OCI-LY7 (cell line): ENCODE data around the gene KCND3. TPM values are rescaled to one million over a fixed set of nuclear protein-coding genes. Genes with fewer than 3 reads are reported as not detected.

ENCODE experiments used
- BruUV-seq: library from RNA; stranded (reverse); fragments of 400-500 nt; replicated peaks from 2 replicates; lab custom pipeline; 2021; lab: Mats Ljungman, UMichigan
- CTCF ChIA-PET: fragments of 300-600 bp; sonication (Branson Sonifier 250); formaldehyde crosslinking; loops from one replicate; lab custom pipeline; 2022; ENCODE audit warnings: antibody characterized with exemption; ENCODE audit not compliant: unreplicated experiment; lab: Charles Lee
- POLR2A ChIA-PET: fragments of 300-600 bp; sonication (Branson Sonifier 250); formaldehyde crosslinking; loops from one replicate; lab custom pipeline; 2022; ENCODE audit warnings: antibody characterized with exemption; lab: Charles Lee
- DNase-seq: peaks from one replicate; pipeline ENCODE4 v3.0.0-alpha.2; 2015; ENCODE audit warnings: low spot score
- H2AFZ ChIP-seq: fragments of 200-600 bp; sonication (generic), shearing (Covaris generic); 2 replicates; pipeline ENCODE4 v1.6.1; 2014; ENCODE audit warnings: mild to moderate bottlenecking, antibody characterized with exemption, low read length, moderate library complexity
- H3K27ac ChIP-seq: fragments of 200-600 bp; sonication (generic); 2 replicates; pipeline ENCODE4 v1.5.1; 2014; ENCODE audit warnings: mixed run types, low read depth, mild to moderate bottlenecking, moderate library complexity, low read length, inconsistent platforms; ENCODE audit not compliant: poor library complexity, severe bottlenecking
- H3K36me3 ChIP-seq: fragments of 200-600 bp; sonication (generic); 2 replicates; pipeline ENCODE4 v1.6.1; 2014; ENCODE audit warnings: mild to moderate bottlenecking, antibody characterized with exemption, low read length, moderate library complexity, mixed read lengths; ENCODE audit not compliant: insufficient read depth
- H3K4me1 ChIP-seq: fragments of 200-600 bp; sonication (generic); 2 replicates; pipeline ENCODE4 v1.5.1; 2014; ENCODE audit warnings: mild to moderate bottlenecking, low read length; ENCODE audit not compliant: insufficient read depth, poor library complexity, severe bottlenecking
- H3K4me2 ChIP-seq: fragments of 200-600 bp; sonication (generic); 2 replicates; pipeline ENCODE4 v1.6.1; 2014; ENCODE audit warnings: mild to moderate bottlenecking, low read length
- H3K4me3 ChIP-seq: fragments of 200-600 bp; sonication (generic); 2 replicates; pipeline ENCODE4 v1.5.1; 2014; ENCODE audit warnings: mild to moderate bottlenecking, low read depth, low read length; ENCODE audit not compliant: poor library complexity, severe bottlenecking
- H3K79me2 ChIP-seq: fragments of 200-600 bp; sonication (generic); 2 replicates; pipeline ENCODE4 v1.6.1; 2016; ENCODE audit warnings: low read depth, mild to moderate bottlenecking, low read length, moderate library complexity, mixed read lengths; ENCODE audit not compliant: insufficient read depth
- H3K9me2 ChIP-seq: fragments of 200-600 bp; sonication (generic); 2 replicates; pipeline ENCODE4 v1.6.1; 2016; ENCODE audit warnings: mild to moderate bottlenecking, low read length, mixed read lengths; ENCODE audit not compliant: insufficient read depth
- H3K9me3 ChIP-seq: fragments of 200-600 bp; sonication (generic); 2 replicates; pipeline ENCODE4 v1.6.1; 2014; ENCODE audit warnings: mild to moderate bottlenecking, mixed run types, low read length, mixed read lengths
- H4K20me1 ChIP-seq: fragments of 200-600 bp; sonication (generic); 2 replicates; pipeline ENCODE4 v1.6.1; 2014; ENCODE audit warnings: mild to moderate bottlenecking, antibody characterized with exemption, low read length, moderate library complexity, mixed read lengths; ENCODE audit not compliant: insufficient read depth
- EZH2phosphoT487 ChIP-seq: fragments of 200-600 bp; sonication (generic); IDR thresholded peaks from 2 replicates; pipeline ENCODE4 v1.6.1; 2018; ENCODE audit warnings: low read depth, borderline replicate concordance, mild to moderate bottlenecking, mixed run types, antibody characterized with exemption, low read length, moderate library complexity, mixed read lengths
- intact Hi-C: fragments of 100-400 bp; cut with micrococcal nuclease; formaldehyde crosslinking; loops from one replicate; pipeline ENCODE4 v1.10.0; 2022; ENCODE audit not compliant: unreplicated experiment
- total RNA-seq, 2 experiments: library from RNA; depleted of rRNA in 1 of 2; stranded (reverse); fragments of >200 nt in 1 of 2; shearing (Covaris generic) in 1 of 2; gene quantifications; 2 replicates each; pipeline ENCODE4 v1.2.3, GENCODE V29; 2014 to 2022
- TF ChIP-seq, protein P1 (sequence below): fragments of 200-600 bp; sonication (generic); conservative IDR thresholded peaks from 2 replicates; pipeline ENCODE4 v1.5.1; 2014; ENCODE audit warnings: mild to moderate bottlenecking, antibody characterized with exemption, low read length, moderate library complexity, mixed read lengths

The KCND3 gene
- total RNA-seq, 2 experiments from 2014 or later, result not detected

DNA sequence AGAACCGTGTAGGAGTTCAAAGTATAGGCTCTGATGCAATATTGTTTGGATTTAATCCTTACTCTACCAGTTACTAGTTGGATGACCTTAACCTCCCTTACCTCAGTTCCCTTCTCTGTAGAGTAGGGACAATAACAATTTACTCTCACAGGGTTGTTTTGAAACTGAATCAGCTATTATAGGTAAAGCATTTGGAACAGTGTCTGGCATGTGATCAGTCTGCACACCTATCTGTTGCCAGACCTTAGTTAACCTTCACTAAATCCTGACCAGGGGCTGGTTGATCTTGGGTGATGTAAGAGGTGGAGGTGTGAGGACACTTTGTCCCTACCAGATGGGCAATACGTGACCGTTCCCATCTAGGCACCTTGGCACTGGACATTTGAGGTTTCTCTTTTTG is 126.9 kb downstream of the KCND3 start:
- no peaks in the 10 kb centered on the region for H4K20me1 ChIP-seq
- ChIA-PET CTCF (no interaction called here), POLR2A (no interaction called here)
- H3K79me2 ChIP-seq, result no peaks in the 10 kb centered on the region
- DNase-seq, result no peak
- intact Hi-C loops, result no loop called here
- TF ChIP-seq, protein P1, sequence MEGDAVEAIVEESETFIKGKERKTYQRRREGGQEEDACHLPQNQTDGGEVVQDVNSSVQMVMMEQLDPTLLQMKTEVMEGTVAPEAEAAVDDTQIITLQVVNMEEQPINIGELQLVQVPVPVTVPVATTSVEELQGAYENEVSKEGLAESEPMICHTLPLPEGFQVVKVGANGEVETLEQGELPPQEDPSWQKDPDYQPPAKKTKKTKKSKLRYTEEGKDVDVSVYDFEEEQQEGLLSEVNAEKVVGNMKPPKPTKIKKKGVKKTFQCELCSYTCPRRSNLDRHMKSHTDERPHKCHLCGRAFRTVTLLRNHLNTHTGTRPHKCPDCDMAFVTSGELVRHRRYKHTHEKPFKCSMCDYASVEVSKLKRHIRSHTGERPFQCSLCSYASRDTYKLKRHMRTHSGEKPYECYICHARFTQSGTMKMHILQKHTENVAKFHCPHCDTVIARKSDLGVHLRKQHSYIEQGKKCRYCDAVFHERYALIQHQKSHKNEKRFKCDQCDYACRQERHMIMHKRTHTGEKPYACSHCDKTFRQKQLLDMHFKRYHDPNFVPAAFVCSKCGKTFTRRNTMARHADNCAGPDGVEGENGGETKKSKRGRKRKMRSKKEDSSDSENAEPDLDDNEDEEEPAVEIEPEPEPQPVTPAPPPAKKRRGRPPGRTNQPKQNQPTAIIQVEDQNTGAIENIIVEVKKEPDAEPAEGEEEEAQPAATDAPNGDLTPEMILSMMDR, result no peak
- TF ChIP-seq EZH2phosphoT487, result no peak
- no peaks in the 10 kb centered on the region for H3K9me3 ChIP-seq
- no peaks in the 10 kb centered on the region for H3K36me3 ChIP-seq
- no peak overlapping the region for H3K4me2 ChIP-seq
- peaks cover 5% of the 10 kb centered on the region for H3K4me1 ChIP-seq
- no peak overlapping the region for H2AFZ ChIP-seq
- H3K4me3 ChIP-seq, result no peak overlapping the region
- no peak overlapping the region for H3K27ac ChIP-seq
- H3K9me2 ChIP-seq, result no peaks in the 10 kb centered on the region
- BruUV-seq, result no TSS peak

DNA sequence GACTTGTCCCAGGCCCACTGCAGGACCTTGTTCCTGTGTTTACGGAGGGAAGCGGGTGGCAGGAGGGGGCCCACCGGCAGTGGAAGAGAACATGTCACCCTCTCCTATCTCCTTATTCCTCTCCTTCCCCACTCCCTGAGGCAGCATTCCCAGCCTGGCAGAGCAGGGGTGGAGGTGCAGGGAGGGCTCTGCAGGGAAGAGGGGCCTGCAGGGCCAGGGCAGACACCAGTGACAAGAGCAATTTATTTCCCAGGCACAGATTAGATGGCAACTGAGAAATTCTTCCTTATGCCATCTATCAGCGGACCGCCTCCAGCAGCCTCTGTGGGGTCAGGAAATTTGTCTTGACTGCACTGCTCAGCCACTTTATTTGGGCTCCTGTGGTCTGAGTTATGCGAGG is 127.9 kb downstream of the KCND3 start:
- intact Hi-C loops, result no loop called here
- H3K36me3 ChIP-seq, result no peaks in the 10 kb centered on the region
- no TSS peak for BruUV-seq
- H3K4me3 ChIP-seq, result no peak overlapping the region
- ChIA-PET CTCF (no interaction called here), POLR2A (no interaction called here)
- no peak for TF ChIP-seq EZH2phosphoT487
- TF ChIP-seq, protein P1, result no peak
- no peaks in the 10 kb centered on the region for H3K79me2 ChIP-seq
- no peaks in the 10 kb centered on the region for H3K9me2 ChIP-seq
- H2AFZ ChIP-seq, result no peak overlapping the region
- peaks cover 5% of the 10 kb centered on the region for H3K4me1 ChIP-seq
- no peak overlapping the region for H3K4me2 ChIP-seq
- no peaks in the 10 kb centered on the region for H3K9me3 ChIP-seq
- no peak for DNase-seq
- H4K20me1 ChIP-seq, result no peaks in the 10 kb centered on the region
- no peak overlapping the region for H3K27ac ChIP-seq

DNA sequence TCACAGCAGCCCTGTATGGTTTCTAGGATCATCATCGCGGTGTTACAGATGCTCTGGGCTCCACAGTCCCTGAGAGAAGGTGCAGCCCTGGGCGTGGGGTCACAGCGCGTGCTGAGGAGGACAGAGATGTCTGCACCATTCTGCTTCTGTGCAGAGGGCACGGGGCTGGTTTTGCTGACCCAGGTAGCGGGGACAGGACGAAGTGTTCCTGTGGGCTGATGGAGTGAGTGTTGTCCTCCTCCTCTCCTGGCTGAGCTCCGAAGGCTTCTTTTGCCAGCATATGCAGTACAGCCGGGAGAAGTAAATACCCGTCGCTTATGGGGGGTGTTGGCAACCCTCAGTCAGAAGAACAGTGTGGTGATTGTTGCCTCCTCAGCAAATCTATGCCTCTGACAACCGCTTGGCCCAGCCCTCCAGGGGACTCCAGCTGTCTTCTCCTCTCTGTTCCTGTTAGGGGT is 132.2 kb downstream of the KCND3 start:
- H3K9me3 ChIP-seq, result no peaks in the 10 kb centered on the region
- ChIA-PET CTCF (no interaction called here), POLR2A (no interaction called here)
- BruUV-seq, result no TSS peak
- no peaks in the 10 kb centered on the region for H3K79me2 ChIP-seq
- H3K4me3 ChIP-seq, result no peak overlapping the region
- DNase-seq, result no peak
- H3K4me2 ChIP-seq, result no peak overlapping the region
- no peaks in the 10 kb centered on the region for H3K4me1 ChIP-seq
- H3K27ac ChIP-seq, result no peak overlapping the region
- H2AFZ ChIP-seq, result no peak overlapping the region
- H4K20me1 ChIP-seq, result no peaks in the 10 kb centered on the region
- no peaks in the 10 kb centered on the region for H3K9me2 ChIP-seq
- no peak for TF ChIP-seq EZH2phosphoT487
- TF ChIP-seq, protein P1, result no peak
- intact Hi-C loops, result no loop called here
- H3K36me3 ChIP-seq, result no peaks in the 10 kb centered on the region
